Medulla oblongata (tissue), 1 donor: Measurements from ENCODE around the gene DLG5.

Experiments
- DNase-seq: peaks from one replicate; pipeline ENCODE4 v3.0.0-alpha.2; 2015; ENCODE audit errors: extremely low spot score

The DLG5 gene

DNA sequence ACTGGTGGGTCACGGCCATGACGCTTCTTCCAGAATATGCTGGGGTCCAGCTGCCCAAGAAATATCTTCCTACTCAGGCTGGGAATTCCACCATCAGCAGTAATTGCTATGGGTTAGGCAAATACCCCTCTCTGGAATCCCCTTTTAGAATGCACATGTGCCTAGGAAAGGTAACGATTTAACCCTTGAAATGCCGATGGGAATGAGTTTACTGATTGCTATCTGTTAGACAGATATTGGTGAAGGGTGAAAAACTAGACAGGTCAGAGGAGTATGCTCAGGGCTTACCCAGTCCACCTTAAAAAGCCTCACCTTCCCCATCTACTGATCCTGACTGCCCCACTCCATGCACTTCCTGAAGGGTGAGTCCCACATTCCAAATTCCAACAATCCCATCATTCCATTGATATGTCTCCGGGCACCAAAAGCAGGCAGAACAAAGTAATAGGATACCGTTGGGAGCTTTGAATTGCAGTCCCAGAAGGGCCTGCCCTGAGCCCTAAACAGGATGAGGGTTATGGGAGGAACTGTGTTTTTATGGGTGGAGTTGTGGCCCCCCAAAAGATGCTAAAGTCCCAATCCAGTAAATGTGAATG is 59.3 kb downstream of the DLG5 start:
- no peak for DNase-seq

DNA sequence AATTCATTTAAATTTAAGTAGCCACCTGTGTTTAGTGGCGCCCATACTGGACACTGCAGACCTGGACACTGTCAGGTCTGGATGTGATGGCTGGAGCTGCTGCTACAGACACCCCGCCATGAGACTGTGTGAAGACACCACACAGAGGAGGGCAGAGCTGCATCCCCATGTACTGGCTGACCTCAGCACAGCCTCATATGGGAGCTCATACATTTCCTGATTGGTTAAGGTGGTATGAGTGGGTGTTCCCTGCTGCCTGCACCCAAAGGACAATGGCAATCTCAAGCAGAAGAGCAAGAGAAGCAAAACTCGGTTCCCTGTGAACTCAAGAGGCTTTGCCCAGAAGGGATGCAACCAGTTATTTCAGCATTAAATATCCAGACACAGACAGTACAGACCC is 60.0 kb downstream of the DLG5 start:
- DNase-seq = no peak

DNA sequence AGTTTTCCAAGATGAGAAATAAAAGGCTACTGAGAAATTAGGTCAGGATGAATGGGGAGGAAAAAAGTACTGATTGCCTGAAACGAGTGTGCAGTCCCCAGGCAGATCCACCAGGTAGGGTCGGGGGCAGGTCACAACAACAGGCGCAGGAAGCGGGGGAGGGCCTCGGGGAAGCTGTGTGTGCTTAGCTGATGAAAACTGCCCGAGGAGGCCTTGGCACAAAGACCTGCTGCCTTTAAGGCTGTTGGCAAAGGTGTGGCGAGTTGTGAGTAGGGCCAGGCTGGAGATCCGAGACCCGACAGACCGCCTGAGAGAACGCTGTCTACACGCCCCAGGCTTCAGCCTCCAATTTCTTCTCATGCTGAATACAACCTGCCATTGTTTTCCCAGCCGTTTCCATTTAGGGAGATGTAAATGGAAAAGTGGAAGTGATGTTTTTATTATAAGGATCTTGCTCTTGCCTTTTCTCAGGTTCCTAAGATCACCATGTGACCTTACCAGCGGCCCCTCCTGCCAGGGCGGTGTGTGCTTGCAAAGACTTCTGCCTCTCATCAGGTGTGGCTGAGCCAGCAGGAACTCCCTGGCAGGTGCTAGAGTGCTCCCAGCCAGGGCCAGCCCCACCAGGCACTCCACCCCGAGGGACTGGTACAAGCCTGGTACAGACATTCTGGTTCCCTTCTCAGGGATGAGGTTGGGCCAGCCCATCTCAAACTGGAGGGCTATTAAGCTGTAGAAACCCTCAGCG is 60.8 kb downstream of the DLG5 start:
- DNase-seq = no peak

DNA sequence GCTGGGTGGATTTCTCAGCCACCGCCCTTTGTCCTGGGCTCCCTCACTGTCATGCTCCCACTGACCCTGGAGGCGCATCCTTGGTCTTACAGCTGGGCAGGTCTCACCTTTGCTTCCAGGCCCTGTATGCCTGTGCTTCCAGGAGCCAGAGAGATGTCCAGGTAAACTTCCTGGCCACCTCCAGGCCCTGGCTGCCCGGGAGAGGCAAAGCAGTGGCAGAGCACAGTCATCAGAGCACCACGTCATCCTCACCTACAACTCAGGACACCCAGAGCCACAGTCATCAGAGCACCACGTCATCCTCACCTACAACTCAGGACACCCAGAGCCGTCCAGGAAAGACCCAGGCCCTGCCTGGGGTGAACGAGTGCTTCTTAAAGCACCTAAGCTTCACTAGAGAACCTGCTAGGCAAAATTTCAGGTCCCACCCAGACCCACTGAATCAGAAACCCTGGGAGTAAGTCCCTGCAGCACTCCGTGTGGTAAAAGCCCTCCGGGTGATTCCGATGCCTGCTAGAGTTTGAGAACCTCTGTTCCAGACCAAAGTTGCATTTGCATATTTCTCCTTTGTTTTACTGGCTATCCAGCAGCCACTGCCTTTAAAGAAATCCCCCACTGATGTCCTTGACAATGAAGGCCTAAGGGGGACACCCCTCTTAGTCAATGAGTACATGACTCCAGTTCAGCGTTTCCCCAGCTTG is 62.3 kb downstream of the DLG5 start:
- DNase-seq = no peak

DNA sequence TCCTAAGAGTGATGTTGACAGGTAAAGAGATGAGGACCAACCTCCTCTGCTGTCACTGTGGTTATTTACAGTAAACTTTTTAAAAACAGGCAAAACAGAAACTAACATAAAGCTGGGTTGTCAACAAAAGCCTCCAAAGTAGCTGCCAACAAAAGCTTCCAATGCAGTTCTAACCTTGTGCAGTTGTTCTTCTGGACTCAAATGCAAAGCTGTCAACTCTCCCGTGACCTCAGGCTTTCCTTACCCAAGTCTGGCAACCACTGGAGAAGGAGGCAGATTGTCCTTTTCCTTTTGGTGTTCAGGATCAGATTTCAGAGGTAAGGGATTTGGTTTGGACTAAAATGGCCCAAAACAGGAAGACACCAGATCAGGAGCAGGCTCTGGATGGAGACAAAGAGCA is 63.1 kb downstream of the DLG5 start:
- DNase-seq = no peak

DNA sequence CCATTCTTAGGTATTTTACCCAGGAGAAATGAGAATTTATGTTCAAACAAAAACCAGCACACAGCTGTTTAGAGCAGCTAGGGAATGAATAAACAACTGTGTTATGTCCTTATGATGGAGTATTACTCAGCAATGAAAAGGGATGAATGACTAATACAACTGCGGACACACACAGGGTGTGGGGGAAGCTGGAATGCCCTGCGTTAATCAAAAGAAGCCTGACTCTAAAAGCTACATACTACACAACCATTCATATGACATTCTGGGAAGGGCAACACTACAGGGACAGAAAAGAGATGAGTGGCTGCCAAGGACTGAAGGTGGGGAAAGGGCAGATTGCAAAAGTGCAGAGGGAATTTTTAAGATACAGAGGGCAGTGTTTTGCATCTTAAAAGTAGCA is 64.0 kb downstream of the DLG5 start:
- DNase-seq = no peak

DNA sequence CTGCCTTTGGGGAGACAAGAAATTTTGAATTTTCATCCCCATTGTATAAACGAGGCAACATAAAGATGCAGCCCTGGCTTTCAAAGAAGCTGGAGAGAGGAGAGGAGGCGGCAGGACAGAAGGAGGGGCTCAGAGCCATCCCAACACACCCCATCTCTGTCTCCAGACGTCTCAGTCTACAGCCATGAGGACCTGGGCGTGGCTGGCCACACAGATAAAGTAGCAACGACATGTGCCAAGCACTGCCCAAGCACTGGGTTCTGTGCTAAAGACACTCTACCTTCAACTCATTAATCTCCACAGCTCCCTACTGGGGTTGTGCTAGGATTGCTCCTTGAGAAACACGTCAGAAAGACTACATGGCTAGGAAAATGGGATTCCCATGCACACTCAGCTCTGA is 65.2 kb downstream of the DLG5 start:
- no peak for DNase-seq

DNA sequence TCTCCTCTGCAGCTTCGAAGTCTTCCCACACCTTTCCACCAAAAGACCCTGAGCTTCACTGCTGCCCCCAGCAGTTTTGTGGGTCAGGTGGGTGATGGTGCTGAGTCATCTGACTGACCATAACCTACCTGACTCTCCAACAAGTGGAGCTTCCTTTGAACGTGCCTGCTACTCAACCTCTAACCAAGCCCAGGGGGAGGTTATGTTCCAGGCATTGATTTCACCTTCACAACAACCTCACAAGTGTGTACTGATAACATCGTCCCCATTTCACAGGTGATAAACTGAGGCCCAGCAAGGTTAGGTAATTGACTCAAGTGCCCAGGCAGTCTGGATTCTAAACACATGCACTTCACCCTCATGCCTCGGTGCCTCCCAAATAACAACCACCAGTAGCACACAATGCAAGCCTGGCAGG is 66.7 kb downstream of the DLG5 start:
- DNase-seq = no peak

DNA sequence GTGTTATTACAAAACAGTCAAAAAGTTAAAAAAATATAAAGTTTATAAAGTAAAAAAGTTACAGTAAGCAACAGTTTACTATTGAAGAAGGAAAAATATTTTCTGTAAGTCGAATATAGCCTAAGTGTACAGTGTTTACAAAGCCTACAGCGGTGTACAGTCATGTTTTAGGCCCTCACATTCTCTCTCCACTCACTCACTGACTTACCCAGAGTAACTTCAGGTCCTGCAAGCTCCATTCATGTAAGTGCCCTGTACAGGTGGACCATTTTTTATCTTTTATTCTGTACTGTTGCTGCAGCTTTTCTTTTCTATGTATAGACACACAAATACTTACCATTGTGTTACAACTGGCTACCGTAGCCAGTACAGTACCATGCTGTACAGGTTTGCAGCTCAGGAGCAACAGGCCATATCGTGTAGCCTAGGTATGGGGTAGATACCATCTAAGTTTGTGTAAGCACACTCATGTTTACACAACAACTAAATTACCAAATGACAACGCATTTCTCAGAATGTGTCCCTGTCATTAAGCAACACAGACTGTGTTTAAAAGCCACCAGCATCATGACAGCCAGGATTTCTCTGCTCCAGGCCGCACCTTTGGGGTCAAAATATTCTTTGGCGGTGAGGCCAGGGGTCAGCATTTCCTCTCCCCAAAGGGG is 67.2 kb downstream of the DLG5 start:
- DNase-seq = no peak

DNA sequence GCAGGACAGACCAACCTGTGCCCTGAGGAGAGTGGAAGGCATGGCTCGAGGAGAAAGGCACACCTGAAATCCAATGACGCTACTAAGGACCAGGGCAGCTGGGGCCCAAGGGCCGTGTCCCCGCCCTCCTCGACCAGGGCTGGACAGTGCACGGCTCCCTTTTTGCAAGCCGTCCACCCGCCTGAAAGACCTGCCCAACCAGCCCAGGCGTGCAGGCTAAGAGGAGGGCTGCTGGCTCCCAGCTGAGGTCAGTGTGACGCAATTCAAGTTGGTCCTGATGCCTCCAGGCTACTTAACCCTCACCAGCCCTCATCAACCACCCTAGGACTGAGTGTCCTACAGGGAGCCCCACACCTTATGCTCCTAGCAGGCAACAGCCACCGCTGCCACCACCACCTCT is 69.3 kb downstream of the DLG5 start:
- no peak for DNase-seq

DNA sequence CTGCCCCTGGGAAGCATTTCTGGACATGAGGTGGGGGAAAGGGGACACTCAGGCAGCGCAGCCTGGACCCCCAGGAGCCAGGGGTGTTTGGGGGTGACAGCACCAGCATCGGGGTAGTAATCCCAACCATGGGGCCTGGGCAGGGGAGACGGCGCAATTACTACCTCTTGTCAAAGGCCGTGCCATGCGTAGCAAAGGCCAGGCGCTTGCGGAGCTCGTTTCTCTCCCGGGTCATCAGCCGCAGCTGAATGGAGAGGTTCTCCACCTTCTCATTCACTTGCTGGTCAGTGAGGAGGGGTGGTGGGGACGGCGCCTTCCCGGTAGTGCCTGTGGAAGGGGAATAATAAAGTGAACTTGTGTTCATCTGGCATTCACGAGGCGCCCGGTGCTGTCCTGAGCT is 70.0 kb downstream of the DLG5 start:
- DNase-seq = no peak

DNA sequence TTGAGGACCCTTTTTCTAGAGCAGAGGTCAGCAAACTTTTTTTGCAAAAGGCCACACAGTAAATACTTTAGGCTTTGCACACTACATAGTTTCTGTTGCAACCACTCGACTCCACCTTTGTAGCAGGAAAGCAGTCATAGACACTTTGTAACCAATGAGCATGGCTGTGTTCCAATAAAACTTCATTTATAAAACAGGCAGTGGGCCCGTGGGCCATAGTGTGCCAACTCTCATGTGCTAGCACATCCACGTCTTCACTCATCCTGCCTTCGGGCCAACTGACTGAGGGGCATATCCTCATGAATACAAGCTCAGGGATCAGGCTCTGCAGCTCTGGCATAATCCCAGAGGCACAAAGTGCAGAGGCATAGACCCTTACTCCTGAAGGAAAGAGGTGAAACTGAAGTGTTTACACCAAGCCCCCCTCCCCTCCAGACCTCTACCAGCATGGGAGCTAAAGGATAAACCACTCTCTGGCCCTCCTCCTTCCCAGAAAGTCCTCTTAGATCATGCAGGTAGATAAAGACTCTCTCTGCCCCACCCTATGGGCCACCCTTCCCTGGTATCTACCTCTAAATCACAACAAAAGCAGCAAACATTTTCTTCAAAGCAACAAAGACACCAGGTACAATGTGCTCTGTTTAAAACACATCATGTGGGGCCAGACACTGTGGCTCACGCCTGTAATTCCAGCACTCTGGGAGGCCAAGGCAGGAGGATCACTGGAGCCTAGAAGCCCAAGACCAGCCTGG is 71.0 kb downstream of the DLG5 start:
- no peak for DNase-seq

DNA sequence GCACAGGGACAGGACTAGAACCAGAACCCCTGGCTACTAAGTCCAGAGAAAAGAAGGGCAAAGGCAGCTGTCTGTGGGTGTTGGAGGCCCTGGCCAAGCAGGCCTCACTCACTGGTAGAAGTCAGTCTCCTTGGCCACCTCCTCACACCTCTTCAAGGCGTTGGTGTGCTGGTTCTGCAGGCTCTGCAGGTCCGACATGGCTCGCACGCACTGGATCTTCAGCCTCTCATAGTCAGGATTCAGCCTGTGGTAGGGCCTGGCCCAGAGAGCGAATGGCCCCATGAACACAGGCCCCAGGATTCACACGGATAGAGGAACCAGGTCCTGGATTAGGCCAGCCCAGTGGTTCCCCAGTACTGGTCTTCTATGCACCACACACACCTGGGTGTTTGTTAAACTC is 72.4 kb downstream of the DLG5 start:
- DNase-seq = no peak

DNA sequence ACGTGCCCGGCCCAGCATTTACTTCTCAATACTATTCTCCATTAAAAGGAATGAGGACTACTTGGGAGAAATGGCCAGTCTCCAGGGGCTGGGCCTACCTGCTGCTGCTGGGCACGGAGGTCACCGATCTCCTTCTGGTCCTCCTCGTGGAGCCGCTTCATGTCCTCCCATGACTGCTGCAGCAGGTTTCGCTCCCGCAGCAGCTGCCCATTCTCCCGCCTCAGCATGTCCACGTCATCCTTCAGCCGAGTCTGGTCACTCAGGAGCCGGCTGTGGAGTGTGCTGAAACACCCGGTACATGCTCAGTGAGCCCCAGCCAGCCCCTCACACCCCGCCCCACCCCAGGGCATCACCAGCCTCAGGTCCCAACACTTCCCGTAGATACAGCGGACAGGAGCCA is 73.3 kb downstream of the DLG5 start:
- DNase-seq = no peak

DNA sequence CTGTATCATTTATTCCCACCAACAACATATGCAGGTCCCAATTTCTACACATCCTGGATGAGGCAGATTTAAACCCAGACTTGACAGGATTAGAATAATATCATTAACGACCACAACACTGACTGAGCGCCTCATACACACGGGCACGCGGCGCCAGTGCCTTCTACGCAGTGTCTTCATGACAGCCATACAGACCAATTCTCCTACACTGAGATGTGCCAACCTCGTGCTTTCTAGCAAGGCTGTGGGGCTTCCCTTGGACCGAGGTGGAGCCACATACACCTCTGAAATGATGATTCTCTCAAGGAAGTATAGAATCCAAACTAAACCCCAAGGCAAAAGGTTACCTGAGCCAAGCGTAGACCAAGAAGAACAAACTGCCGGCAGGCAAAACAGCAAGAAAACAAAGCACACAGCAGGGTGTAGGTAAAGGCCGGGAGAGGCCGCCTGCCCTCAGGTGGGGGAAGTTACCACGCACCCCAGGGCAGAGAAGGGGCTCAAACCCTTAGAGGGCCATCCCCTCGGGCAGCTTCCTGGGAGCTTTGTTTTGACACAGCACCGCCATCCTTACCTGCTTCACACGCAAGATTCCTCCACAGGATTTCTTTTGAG is 75.8 kb downstream of the DLG5 start:
- DNase-seq = no peak

DNA sequence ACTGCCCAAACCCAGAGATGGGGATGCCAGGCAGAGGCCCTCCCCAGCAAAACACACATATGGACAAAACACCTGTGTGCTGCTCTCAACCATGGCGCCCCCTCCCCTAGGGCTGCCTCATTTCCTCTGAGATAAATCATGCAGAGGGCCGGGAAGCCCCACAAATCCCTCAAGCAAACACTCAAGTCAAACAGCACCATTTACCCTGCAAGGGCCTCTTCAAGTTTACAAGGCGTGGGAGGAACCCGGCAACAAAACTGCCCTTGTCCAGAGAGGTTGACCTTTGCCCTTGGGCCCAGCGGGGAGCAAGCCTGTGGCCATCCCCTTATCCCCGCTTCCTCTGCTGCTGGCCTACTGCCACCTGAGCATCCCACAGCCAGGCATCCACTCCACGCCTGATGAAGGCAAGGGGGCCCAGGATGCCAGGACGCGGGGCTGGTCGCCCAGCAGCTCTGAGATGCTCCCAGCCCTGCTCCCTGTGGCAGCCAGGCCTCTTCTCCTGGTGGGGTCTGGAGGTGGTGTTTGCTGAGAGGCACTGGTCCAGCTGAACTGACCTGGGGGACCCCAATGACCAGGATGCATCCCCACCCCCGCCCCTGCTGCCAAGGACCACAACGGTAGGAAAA is 77.4 kb downstream of the DLG5 start:
- DNase-seq = no peak

DNA sequence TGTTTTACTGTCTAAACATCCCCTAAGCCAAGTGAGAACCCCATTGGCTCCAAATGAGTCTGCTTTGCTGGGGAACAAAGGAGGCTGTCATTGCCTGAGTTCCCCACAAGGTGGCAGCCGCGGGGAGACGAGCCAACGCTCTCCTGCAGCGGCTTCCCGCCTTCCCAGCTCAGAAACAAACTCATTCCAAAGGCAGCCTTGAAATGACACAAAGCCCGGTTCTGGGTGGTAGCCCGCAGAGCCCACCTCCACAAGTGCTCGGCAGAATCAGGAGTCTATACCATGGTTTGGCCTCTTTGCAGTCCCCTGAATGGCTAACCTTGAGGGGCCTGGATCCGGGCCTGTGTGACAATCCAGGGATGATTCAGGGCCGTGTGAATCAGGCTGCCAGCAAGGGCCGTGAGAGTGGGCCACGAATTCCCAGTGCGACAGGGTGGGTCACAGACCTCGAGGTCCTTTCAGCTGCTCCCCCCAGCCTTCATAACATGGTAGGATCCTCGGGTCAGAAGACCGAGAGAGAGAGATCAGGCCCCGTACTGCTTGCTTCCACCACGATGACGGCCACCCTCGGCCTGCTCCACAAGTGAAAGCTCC is 79.7 kb downstream of the DLG5 start:
- peak; percentile 83 for DNase-seq

DNA sequence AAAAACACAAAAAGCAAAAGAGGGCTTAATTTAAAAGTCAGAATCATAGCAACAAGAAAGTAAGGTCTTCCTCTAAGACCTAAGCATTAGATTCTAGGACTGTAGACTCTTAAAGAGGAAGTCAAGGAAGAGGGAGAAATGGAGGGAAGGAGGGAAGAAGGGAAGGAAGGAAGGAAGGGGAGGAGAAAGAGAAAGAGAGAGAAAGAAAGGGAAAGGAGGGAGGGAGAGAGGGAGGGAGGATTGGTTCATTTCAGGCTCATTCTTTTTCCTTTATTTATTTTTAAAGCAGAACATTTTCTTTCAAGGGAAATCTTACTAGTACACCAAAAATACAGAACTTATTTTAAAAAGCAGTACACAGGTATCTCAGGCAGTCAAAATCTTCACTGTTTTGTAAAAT is 81.1 kb downstream of the DLG5 start:
- no peak for DNase-seq

DNA sequence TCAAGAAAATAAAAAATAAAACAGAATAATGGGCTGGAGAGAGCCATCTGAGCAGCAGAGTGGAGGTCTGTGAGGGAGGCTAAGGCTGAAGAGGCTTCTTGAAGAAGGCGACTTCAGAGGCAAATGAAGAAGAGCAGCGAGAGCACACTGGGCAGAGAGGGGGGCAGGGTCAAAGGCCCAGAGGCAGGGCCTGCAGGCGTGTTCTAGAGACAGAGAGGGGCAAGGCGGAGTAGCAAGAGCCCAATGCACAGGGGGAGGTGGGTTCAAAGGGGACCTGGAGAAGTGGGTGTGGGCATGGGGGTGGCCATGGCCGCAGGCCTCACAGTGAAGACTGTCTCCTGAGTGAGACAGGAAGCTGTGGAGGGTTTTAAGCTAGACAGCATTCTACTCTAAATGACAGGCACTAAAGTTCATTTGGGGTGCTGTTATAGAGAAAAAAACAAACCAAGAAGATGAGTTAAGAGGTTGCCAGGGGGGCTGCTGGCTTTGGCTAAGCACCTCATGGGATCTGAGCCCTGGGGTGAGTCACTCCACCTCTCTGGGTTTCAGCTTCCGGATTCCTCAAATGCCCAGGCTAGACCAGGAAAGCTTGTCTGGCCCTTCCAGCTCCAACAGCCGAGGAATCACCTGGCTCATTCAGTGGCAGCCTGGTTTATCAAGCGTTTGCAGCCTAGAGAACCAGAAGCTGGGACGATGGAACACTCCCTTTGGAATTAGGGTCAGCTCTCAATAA is 81.7 kb downstream of the DLG5 start:
- DNase-seq = no peak

DNA sequence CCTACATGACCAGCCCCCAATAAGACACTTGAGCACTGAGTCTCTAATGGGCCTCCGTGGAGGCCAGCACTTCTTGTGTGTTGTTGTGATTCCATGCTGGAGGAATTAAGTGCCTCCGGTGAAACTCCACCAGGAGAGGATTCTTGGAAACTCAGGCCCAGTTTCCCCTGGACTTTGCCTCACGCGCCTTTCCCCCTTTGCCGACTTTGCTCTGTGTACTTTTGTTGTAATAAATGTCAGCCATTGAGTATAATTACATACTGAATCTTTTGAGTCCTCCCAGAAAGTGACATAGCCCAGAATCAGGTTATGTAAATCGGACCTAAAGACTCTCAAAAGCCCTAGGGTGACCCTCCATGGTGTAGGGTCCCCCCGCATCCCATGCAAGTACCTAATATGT is 82.4 kb downstream of the DLG5 start:
- DNase-seq = no peak
